SK-N-SH (cell line): ENCODE data around the gene PEMT. TPM values are rescaled to one million over a fixed set of nuclear protein-coding genes. Genes with fewer than 3 reads are reported as not detected.

Experiments used
- CTCF ChIA-PET: fragments of 300-600, 350-600 bp; formaldehyde crosslinking; extraction: SDS; loops from one replicate; lab custom pipeline; 2021; lab: Yijun Ruan, JAX
- POLR2A ChIA-PET: fragments of 350-600 bp; sonication (Branson Sonifier 250); formaldehyde crosslinking; extraction: SDS; loops from one replicate; lab custom pipeline; 2020; ENCODE audit warnings: antibody characterized with exemption, inconsistent platforms; lab: Yijun Ruan, JAX
- DNase-seq: peaks from one replicate; pipeline ENCODE4 v3.0.0; 2012
- H2AFZ ChIP-seq: fragments of 200-600 bp; sonication (generic); 2 replicates; pipeline ENCODE4 v1.8.1; 2016; ENCODE audit warnings: antibody characterized with exemption, mild to moderate bottlenecking, low read depth
- H3F3A ChIP-seq: fragments of 200-600 bp; sonication (generic); replicated peaks from 2 replicates; pipeline ENCODE3; 2016; ENCODE audit warnings: antibody characterized with exemption, mild to moderate bottlenecking; ENCODE audit not compliant: insufficient read depth
- H3K27ac ChIP-seq, 2 experiments: fragments of 200-500 bp in 1 of 2; fragments of 200-600 bp in 1 of 2; sonication (Bioruptor generic) in 1 of 2; sonication (generic), shearing (Covaris generic) in 1 of 2; 2 replicates each; pipeline versions ENCODE4 v1.5.1 to v1.6.1; 2014 to 2016; ENCODE audit warnings: low read depth in 2 of 2, inconsistent platforms in 1 of 2, low read length in 1 of 2, mild to moderate bottlenecking in 1 of 2, mixed read lengths in 1 of 2
- H3K27me3 ChIP-seq: fragments of 200-600 bp; sonication (generic), shearing (Covaris generic); 2 replicates; pipeline ENCODE4 v1.6.1; 2016; ENCODE audit warnings: mixed run types; ENCODE audit not compliant: insufficient read depth
- H3K36me3 ChIP-seq, 2 experiments: fragments of 200-500 bp in 1 of 2; fragments of 200-600 bp in 1 of 2; sonication (Bioruptor generic) in 1 of 2; sonication (generic) in 1 of 2; replicated peaks in 1 of 2; 2 replicates each; pipeline versions ENCODE3 to v1.5.1; 2014 to 2016; ENCODE audit warnings: low read length in 1 of 2, mild to moderate bottlenecking in 1 of 2; ENCODE audit not compliant: insufficient read depth in 2 of 2, control insufficient read depth in 1 of 2
- H3K4me1 ChIP-seq, 2 experiments: fragments of 200-500 bp in 1 of 2; fragments of 200-600 bp in 1 of 2; sonication (Bioruptor generic) in 1 of 2; sonication (generic), shearing (Covaris generic) in 1 of 2; 2 replicates each; pipeline versions ENCODE4 v1.5.1 to v1.6.1; 2014 to 2016; ENCODE audit warnings: low read depth in 1 of 2, low read length in 1 of 2, mixed run types in 1 of 2; ENCODE audit not compliant: insufficient read depth in 2 of 2, control insufficient read depth in 1 of 2
- H3K4me2 ChIP-seq: fragments of 200-600 bp; sonication (generic), shearing (Covaris generic); 2 replicates; pipeline ENCODE4 v1.6.1; 2017; ENCODE audit warnings: mixed run types
- H3K4me3 ChIP-seq, 2 experiments: fragments of 200-500 bp in 1 of 2; fragments of 200-600 bp in 1 of 2; sonication (Bioruptor generic) in 1 of 2; sonication (generic), shearing (Covaris generic) in 1 of 2; 2 replicates each; pipeline versions ENCODE4 v1.5.1 to v1.8.1; 2014 to 2016; ENCODE audit warnings: low read depth in 2 of 2, inconsistent platforms in 1 of 2, low read length in 1 of 2, mild to moderate bottlenecking in 1 of 2, mixed read lengths in 1 of 2, moderate library complexity in 1 of 2
- H3K79me2 ChIP-seq: fragments of 200-600 bp; sonication (generic); 2 replicates; pipeline ENCODE4 v1.8.1; 2017; ENCODE audit warnings: mild to moderate bottlenecking; ENCODE audit not compliant: insufficient read depth
- H3K9ac ChIP-seq: fragments of 200-600 bp; sonication (generic); 2 replicates; pipeline ENCODE4 v1.6.1; 2017; ENCODE audit warnings: mixed run types
- H3K9me2 ChIP-seq: fragments of 200-600 bp; sonication (generic); 2 replicates; pipeline ENCODE4 v1.6.1; 2017; ENCODE audit warnings: mixed run types
- H3K9me3 ChIP-seq: fragments of 200-600 bp; sonication (generic); 2 replicates; pipeline ENCODE4 v1.6.1; 2017; ENCODE audit warnings: mixed run types, mild to moderate bottlenecking, moderate library complexity
- H4K20me1 ChIP-seq: fragments of 200-600 bp; sonication (generic); 2 replicates; pipeline ENCODE4 v1.6.1; 2017; ENCODE audit warnings: mild to moderate bottlenecking, mixed run types; ENCODE audit not compliant: insufficient read depth
- CTCF ChIP-seq: fragments of 200-600 bp; sonication (generic); IDR thresholded peaks from 2 replicates; pipeline ENCODE4 v1.6.1; 2017; ENCODE audit warnings: antibody characterized with exemption, mild to moderate bottlenecking, moderate library complexity
- ELF1 ChIP-seq: IDR thresholded peaks from 2 replicates; pipeline ENCODE4 v1.4.0; 2012
- EP300 ChIP-seq, 2 experiments: IDR thresholded peaks; 2 replicates each; pipeline versions ENCODE4 v1.4.0 to v1.6.1; 2012; ENCODE audit warnings: borderline replicate concordance in 1 of 2, low read depth in 1 of 2, low read length in 1 of 2
- EZH2phosphoT487 ChIP-seq: fragments of 200-600 bp; sonication (generic); IDR thresholded peaks from 2 replicates; pipeline ENCODE4 v1.6.1; 2017; ENCODE audit warnings: low read depth, mixed run types, mild to moderate bottlenecking, antibody characterized with exemption, moderate library complexity, borderline replicate concordance
- FOXM1 ChIP-seq: IDR thresholded peaks from 2 replicates; pipeline ENCODE4 v1.4.0; 2012; ENCODE audit warnings: low read depth, mild to moderate bottlenecking
- GATA2 ChIP-seq: sonication (generic); formaldehyde crosslinking; IDR thresholded peaks from 2 replicates; pipeline ENCODE4 v1.5.0; 2020; ENCODE audit warnings: mild to moderate bottlenecking, missing genetic modification reagents
- MEF2A ChIP-seq: IDR thresholded peaks from 2 replicates; pipeline ENCODE4 v1.4.0; 2012; ENCODE audit warnings: low read depth, borderline replicate concordance
- MXI1 ChIP-seq: IDR thresholded peaks from 2 replicates; pipeline ENCODE4 v1.6.1; 2012; ENCODE audit warnings: mild to moderate bottlenecking, low read depth, low read length, improper control_type of control experiment
- NFIC ChIP-seq: IDR thresholded peaks from 2 replicates; pipeline ENCODE4 v1.4.0; 2012; ENCODE audit warnings: borderline replicate concordance
- NRF1 ChIP-seq: IDR thresholded peaks from 2 replicates; pipeline ENCODE4 v1.6.1; 2012; ENCODE audit warnings: low read depth, mild to moderate bottlenecking, low read length
- POLR2AphosphoS5 ChIP-seq: IDR thresholded peaks from 2 replicates; pipeline ENCODE4 v1.6.1; 2012; ENCODE audit warnings: low read depth, low read length
- RCOR1 ChIP-seq: fragments of 150-350 bp; IDR thresholded peaks from 2 replicates; pipeline ENCODE4 v1.6.1; 2017; ENCODE audit warnings: antibody characterized with exemption, low read length
- REST ChIP-seq: IDR thresholded peaks from 2 replicates; pipeline ENCODE4 v1.6.1; 2012; ENCODE audit warnings: mild to moderate bottlenecking, low read depth, low read length, moderate library complexity
- SIN3A ChIP-seq: IDR thresholded peaks from 2 replicates; pipeline ENCODE4 v1.6.1; 2012; ENCODE audit warnings: low read depth, mild to moderate bottlenecking, low read length, moderate library complexity, borderline replicate concordance
- SMC3 ChIP-seq: IDR thresholded peaks from 2 replicates; pipeline ENCODE4 v1.6.1; 2012; ENCODE audit warnings: low read depth, low read length, improper control_type of control experiment
- TAF1 ChIP-seq: IDR thresholded peaks from 2 replicates; pipeline ENCODE4 v1.6.1; 2012; ENCODE audit warnings: low read depth, mild to moderate bottlenecking, low read length, moderate library complexity, borderline replicate concordance
- TEAD4 ChIP-seq: IDR thresholded peaks from 2 replicates; pipeline ENCODE4 v1.4.0; 2012; ENCODE audit warnings: mild to moderate bottlenecking, borderline replicate concordance; ENCODE audit not compliant: insufficient read depth
- USF1 ChIP-seq: IDR thresholded peaks from 2 replicates; pipeline ENCODE4 v1.4.0; 2012; ENCODE audit warnings: low read depth, borderline replicate concordance
- WGBS: methylation state at CpG from one replicate; pipeline ENCODE4 v1.1.6; 2017; ENCODE audit warnings: low lambda C conversion rate; 5-methylcytosine and 5-hydroxymethylcytosine counted together
- polyA plus RNA-seq, 3 experiments: library from polyadenylated mRNA; depleted of rRNA; stranded (reverse); fragments of >200 nt; gene quantifications; 2 replicates each; pipeline ENCODE4 v1.2.3, GENCODE V29; 2012

The PEMT gene
- polyA plus RNA-seq, 1 of the 3 experiments (the other 2 are of a cell fraction): 52.8 TPM

GRCh38 chr17:17638467-17638866 is 47.0 kb upstream of the PEMT start:
- no peaks in the 10 kb centered on the region for H3F3A ChIP-seq
- no peak overlapping the region for H3K4me3 ChIP-seq
- no peak overlapping the region for H3K9ac ChIP-seq
- POLR2A ChIA-PET: no interaction called here
- no peaks in the 10 kb centered on the region for H3K79me2 ChIP-seq
- H3K36me3 ChIP-seq: no peaks in the 10 kb centered on the region
- H3K9me2 ChIP-seq: no peaks in the 10 kb centered on the region
- H4K20me1 ChIP-seq: no peaks in the 10 kb centered on the region
- no peaks in the 10 kb centered on the region; a peak in 1 of 4 replicates for H3K4me1 ChIP-seq
- no peak for TF ChIP-seq SMC3
- no peak for TF ChIP-seq NRF1
- no peak for TF ChIP-seq MXI1
- no peak for TF ChIP-seq USF1
- TF ChIP-seq POLR2AphosphoS5: no peak
- TF ChIP-seq RCOR1: no peak
- TF ChIP-seq EP300 (IDR thresholded peaks at IDR 0.05; ENCODE audit: borderline replicate concordance in 1 of 2, low read depth in 1 of 2, low read length in 1 of 2): no peak
- no peak for TF ChIP-seq ELF1
- no peak for TF ChIP-seq NFIC
- no peak for TF ChIP-seq CTCF
- no peak for TF ChIP-seq EZH2phosphoT487
- TF ChIP-seq MEF2A: no peak
- TF ChIP-seq TEAD4: no peak
- TF ChIP-seq GATA2: no peak
- no peak for TF ChIP-seq TAF1
- no peaks in the 10 kb centered on the region for H3K27me3 ChIP-seq
- no peak overlapping the region for H3K4me2 ChIP-seq
- no peak overlapping the region for H2AFZ ChIP-seq
- 81% methylated on average over 2 of the region's 2 CpGs for WGBS
- no peaks in the 10 kb centered on the region for H3K9me3 ChIP-seq
- no peak for DNase-seq
- CTCF ChIA-PET: interaction anchor here (1.2 to 10.3 kb wide), 4 partner anchors 25 to 285 kb away, joined by 4 to 155 read pairs (median 25); partner anchors contain the start of gene RASD1
- H3K27ac ChIP-seq: no peak overlapping the region

GRCh38 chr17:17636272-17636885 is 44.9 kb upstream of the PEMT start:
- no peaks in the 10 kb centered on the region for H3K27me3 ChIP-seq
- H3K79me2 ChIP-seq: no peaks in the 10 kb centered on the region
- H4K20me1 ChIP-seq: no peaks in the 10 kb centered on the region
- H3K9ac ChIP-seq: no peak overlapping the region
- H3K9me3 ChIP-seq: no peaks in the 10 kb centered on the region
- no peak overlapping the region for H2AFZ ChIP-seq
- H3K4me1 ChIP-seq: no peaks in the 10 kb centered on the region
- ChIA-PET POLR2A (no interaction called here), CTCF (interaction anchor here (0.7 to 10.3 kb wide), 5 partner anchors 22 to 283 kb away, joined by 3 to 155 read pairs (median 5); no protein-coding TSS in a partner anchor)
- no peaks in the 10 kb centered on the region for H3K9me2 ChIP-seq
- no peak overlapping the region for H3K4me2 ChIP-seq
- no peak overlapping the region for H3K4me3 ChIP-seq
- no peak for DNase-seq
- no peak overlapping the region for H3K27ac ChIP-seq
- TF ChIP-seq FOXM1 (no peak), NFIC (no peak), ELF1 (no peak), SIN3A (no peak), REST (no peak), MEF2A (no peak)
- WGBS: 70% methylated on average over 5 of the region's 5 CpGs
- H3F3A ChIP-seq: no peaks in the 10 kb centered on the region
- no peaks in the 10 kb centered on the region for H3K36me3 ChIP-seq
